Fibroblast of skin of left quadriceps (primary cell): ENCODE data around the gene SYNE4.
"Not testable (repeated sequence)": the region's sequence is repeated elsewhere in the genome, so short reads cannot be mapped to it uniquely, and the experiment has no call there.

Experiments
- DNase-seq, 2 experiments: peaks; one replicate each; pipeline ENCODE4 v3.0.0-alpha.2; 2013; ENCODE audit warnings: low read depth in 2 of 2

Gene SYNE4, protein sequence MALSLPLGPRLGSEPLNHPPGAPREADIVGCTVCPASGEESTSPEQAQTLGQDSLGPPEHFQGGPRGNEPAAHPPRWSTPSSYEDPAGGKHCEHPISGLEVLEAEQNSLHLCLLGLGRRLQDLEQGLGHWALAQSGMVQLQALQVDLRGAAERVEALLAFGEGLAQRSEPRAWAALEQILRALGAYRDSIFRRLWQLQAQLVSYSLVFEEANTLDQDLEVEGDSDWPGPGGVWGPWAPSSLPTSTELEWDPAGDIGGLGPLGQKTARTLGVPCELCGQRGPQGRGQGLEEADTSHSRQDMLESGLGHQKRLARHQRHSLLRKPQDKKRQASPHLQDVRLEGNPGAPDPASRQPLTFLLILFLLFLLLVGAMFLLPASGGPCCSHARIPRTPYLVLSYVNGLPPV

DNA sequence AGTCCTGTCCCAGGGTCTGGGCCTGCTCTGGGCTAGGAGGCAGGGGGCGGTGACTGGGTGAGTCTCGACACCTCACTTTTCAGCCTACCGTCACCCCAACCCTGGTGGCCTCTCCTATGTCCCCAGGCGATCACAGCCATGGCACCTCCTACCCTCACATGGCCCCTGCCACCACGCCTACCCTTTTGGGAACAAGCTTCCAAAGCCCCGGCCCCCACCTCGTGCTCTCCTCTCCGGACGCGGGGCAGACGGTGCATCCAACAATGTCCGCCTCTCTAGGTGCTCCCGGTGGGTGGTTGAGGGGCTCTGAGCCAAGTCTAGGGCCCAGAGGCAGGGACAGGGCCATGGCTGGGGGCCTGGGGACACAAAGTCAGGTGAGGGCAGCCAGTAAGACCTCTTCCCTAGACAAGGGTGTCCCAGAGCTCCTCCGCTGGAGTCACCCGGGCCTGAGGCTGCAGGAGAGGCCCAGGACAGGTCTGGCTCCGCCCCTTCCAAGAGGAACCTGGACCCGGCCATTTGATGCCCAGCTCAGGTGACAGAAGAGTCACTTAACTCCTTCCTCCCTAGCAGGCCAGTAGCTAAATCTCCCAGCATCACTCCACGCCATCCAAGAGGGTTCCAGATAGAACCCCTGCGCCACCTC, at the start of gene SYNE4:
TSS of gene SYNE4 (minus strand) at position 478 of the 643 bp plus-strand sequence. CDS start at position 346, 132 bp downstream.
- no peak for DNase-seq

DNA sequence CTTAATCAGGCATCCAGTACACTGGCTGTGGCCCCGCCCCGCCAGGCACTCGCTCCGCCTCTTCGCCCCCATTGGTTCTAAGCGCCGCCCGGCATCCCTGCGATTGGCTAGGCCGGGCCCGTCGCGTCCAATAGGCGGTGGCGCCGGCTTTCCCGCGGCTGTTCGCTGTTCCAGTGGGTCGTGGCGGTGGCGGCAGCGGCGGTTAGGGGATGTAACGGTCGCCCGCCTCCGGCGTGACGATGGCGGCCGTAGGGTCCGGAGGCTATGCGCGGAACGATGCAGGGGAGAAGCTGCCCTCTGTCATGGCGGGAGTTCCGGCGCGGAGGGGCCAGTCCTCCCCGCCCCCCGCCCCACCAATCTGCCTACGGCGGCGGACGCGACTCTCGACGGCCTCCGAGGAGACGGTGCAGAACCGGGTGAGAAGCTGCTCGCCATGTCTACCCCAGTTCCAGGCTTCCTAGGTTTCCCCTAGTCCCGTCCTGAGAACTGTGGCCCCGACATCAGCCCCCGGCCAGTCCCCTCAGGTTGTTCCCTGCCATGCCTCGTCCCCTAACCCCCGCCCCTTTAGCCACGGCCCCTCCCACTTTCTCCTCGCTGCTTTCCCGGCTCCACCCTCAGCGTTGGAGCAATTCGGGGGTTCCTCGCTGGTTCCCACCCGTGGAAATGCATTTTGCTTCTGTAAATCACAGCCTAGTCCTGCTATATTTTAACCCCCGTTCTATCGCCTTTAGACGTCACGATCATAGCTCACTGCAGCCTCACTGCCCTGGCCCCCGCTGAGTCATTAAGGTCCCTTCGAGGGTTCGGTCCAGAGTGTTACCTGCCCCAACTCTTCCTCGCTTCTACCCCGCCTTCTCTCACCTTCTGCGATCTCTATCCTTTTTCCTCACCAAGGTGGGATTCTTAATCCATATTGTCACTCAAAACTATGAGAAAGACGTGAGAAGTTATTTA, 46.4 kb upstream of the SYNE4 start, which contains the start of gene WDR62:
TSS of gene WDR62 (plus strand) at position 165 of the 954 bp plus-strand sequence. CDS start at position 240, 75 bp downstream.
- no peak for DNase-seq

DNA sequence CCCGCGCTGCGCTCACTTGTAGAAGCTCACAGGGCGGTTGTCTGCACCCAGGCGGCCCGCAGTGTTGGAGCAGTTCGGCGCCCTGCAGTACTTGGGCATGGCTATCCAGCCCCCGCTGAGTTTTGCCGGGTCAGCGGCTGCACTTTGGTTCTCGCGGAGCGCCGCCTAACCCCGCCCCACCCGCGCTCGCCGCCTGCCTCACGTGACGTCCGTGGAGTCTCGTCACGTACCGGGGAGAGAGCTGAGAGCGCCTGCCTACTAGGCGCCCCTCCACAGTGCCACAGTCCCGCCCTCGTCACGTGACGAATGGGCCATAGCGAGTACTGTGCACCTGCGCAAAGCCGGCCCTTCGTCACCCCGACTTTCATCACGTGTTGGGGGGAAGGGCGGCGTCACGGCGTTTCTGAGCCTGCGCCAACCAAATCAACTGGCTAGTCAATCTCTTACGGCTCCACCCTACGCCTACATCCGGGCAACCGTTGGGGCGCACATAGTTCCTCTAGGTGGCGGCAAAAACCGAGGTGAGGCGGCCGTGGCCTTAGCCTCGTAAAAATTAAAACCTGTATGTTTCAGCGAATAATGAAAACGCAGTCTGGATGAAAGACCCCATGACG, 45.6 kb upstream of the SYNE4 start, which contains the start of gene THAP8:
TSS of gene THAP8 (minus strand) at position 167 of the 614 bp plus-strand sequence. CDS start at position 99, 68 bp downstream.
- DNase-seq = peak; percentile 99

DNA sequence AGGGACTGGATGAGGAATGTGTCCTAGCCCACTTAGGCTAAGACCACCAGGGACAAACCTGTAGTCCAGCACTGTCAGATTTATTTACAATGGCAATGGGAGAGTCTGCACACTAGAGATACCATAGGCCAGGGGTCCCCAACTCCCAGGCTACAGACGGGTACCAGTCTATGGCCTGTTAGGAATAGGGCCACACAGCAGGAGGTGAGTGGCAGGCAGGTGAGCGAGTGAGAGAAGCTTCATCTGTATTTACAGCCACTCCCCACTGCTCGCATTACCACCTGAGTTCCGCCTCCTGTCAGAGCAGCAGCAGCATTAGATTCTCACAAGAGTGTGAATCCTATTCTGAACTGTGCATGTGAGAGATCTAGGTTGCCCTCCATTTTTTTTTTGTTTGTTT, 43.0 kb upstream of the SYNE4 start:
- DNase-seq = no peak

DNA sequence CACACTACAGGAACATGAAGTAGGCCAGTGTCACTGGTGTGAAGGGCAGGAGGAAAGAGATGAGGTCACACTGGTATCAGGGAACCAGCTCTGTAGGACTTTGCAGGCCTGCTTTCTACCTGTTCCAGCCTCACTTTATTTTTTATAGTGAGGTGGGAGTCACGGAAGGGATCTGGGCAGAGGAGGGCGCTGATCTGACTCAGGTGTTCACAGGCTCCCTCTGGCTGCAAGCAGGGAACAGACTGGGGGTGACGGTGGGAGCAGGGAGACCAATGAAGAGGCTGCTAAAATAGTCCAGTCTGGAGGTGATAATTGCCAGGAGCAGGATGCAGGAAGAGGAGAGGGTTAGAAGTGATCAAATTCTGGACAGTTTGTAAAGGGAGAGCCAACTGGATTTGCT, 42.6 kb upstream of the SYNE4 start:
- DNase-seq = no peak

DNA sequence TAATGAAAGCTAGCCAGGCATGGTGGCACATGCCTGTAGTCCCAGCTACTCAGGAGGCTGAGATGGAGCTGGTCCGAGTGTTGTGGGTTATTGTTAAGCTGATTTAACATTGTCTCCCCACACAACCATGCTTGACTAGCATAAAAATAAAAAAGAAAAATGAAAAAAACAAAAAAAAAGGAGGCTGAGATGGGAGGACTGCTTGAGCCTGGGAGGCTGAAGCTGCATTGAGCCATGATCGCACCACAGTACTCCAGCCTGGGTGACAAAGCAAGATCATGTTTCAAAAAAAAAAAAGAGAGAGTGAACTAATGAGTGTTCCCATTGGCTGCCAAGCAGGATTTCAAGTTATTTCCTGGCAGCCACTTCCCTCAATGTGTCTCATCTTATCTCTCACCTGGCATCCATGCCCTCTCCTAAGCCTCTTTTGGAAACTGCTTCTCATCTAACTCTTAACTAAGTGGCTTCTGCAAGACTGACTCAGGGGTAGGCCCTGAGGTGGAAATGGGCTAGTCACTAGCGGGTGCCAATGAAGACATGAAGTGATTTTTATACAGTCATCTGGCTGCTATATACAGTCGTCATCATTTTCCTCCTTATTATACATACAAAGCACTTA, 40.6 kb upstream of the SYNE4 start:
- DNase-seq = no peak

DNA sequence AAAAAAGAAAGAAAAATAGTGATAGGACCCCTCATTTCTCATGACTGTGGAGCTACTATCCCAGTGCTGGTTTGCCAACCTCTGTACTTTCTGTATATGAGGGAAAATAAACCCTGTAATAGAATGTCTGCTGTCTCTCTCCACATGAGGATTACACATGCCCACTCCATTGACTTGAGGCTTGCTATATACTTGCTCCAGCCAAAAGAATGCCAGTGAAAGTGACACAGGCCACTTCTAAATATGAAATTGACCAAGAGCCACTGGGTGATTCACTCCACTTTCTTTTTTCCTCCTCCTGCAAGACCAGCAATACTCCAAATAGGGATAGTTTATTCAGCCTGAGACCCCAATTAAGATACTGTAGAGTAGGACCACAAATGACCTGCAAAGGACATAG, 39.2 kb upstream of the SYNE4 start:
- no peak for DNase-seq

DNA sequence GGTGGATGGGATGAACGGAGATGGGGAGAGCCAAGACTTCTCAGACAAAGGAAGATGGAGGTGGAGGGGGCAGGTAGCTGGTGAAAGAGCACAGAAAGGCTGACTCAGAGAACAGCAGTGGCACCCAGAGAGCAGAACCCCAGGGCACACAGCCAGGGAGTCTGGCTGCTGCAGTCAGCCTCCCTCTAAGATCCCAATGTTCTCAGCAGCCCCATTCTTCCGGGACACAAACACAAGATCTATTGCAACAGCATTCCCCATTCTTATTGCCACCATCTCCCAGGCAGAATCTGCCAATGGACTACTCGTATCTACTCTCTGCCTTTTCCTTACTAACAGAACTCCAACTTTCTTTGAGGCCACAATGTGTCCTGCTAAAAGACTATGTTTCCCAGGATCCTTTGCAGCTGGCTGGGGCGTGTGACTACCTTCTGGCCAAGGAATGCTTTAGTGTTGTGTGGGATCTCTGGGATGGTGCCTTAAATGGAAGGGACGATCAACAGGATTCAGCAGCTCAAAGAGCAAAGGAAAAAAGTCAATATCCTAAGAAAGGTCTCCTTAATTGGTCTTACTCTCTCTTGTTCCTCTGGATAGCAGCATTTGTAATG, 37.9 kb upstream of the SYNE4 start:
- DNase-seq = no peak

DNA sequence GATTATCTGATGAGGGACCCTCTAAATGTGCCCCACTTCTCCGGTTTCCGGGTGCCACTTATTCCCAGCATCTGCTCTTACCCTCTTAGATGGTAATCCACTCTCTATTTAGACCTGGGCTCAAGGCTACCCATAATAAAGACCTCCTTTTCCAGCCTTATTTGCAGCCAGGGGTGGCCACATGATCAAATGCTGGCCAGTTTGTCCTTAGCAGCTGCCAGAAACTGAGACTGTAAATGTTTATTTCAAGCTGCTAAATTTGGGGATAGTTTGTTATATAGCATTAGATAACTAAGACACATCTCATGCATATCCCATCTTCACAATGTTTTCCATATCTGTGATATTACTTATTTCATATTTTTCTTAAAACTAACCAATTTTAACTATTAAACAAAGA, 35.3 kb upstream of the SYNE4 start:
- no peak for DNase-seq

DNA sequence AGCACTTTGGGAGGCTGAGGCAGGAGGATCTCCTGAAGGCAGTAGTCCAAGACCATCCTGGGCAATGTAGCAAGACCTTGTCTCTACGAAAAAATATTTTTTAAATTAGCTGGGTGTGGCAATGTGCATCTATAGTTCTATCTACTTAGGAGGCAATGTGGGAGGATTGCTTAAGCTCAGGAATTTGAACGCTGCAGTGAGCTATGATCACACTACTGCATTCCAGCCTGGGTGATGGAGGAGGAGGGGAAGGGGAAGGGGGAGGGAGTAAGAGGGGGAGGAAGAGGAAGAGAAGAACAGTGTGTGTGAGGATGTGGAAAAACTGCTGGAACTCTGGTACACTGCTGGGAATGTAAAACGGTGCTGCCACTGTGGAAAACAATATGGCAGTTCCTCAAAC, 33.2 kb upstream of the SYNE4 start:
- DNase-seq = peak; percentile 87 to 88

DNA sequence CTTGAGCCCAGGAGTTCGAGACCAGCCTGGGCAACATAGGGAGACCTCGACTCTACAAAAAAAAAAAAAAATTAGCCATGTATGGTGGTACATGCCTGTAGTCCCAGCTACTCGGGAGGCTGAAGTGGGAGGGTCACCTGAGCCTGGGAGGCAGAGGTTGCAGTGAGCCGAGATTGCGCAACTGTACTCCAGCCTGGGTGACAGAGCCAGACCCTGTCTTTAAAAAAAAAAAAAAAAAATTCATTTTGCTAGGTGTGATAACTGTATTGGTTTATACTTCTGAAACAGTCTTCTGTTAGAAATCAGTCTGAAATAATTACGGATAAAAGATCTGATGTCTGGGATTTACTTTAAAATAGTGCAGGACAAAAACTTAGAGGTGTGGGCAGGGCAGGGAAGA, 32.5 kb upstream of the SYNE4 start:
- DNase-seq = not testable (repeated sequence)

DNA sequence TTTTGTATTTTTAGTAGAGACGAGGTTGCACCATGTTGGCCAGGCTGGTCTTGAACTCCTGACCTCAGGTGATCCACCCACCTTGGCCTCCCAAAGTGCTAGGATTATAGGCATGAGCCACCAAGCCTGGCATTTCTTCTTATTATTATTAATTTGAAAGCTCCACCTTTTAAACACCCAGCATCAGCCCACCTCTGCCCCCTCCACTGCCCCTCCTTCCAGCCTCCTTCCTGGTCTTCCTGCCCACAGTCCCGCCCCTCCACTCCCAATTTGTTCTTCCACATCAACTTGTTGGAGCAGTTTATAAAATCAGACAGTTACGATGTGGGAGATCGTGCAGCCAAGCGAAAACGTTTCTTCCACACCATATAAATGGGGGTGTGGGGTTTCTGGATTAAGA, 31.9 kb upstream of the SYNE4 start:
- DNase-seq = no peak

DNA sequence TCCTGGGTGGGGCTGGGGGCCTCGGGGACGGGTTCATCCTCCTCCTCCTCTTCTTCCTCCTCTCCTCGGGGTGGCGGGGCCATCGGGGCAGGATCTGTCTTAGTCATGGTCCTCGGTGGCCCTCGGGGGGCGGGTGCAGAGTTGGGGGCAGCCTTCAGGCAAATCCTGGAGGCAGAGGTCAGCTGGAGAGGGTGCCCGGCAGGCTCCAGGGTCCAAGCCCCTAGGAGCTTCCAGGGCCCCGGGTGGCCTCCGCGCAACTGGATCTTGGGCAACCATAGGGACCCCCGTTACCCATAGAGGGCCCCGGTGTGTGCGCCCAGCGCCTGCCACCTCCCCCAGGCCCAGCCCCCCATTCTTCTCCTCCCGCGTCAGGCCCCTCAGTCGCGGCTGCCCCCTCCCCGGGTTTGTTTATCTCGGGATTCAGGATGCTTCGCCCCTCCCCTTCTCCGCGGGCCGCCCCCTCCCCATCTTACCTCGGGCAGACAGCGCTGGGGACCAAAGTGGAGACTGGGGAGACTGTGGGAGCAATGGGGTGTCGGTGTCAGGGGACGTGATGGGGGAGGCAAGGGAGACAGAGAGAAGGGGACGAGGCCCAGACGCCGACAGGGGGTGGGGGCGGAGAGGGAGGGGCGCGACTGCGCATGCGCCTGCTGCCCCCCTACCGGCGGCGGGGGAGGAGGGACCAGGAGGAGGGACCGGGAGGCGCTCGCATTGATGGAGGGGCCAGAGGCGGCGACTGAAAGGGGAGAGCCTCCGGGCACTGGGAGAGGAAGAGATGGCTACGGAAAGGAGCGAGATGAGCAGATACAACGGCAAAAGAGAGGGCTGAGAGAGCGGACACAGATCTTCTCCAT, 23.9 kb upstream of the SYNE4 start, which contains the start of gene CLIP3:
TSS of gene CLIP3 (minus strand) at position 623 of the 854 bp plus-strand sequence. CDS start at position 107, 516 bp downstream.
- DNase-seq = peak; percentile 57 to 58

DNA sequence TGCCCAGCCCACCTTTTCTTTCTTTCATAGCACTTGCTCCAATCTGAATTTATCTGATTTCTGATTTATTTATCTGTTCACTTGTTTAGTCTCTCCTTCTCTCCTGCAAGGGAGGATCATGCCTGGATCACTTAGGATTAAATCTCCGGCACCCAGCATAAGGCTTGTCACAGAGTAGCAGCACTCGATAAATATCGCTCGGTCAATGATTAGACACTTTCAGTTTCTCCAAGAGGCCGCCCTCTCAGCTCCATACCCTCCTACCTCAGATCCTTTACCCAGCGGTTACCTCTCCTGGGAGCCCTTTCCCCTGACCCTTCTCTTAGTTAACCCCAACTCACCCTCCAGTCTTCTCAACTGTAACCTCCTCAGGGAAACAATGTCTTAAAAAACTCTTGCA, 22.7 kb upstream of the SYNE4 start:
- DNase-seq = no peak

DNA sequence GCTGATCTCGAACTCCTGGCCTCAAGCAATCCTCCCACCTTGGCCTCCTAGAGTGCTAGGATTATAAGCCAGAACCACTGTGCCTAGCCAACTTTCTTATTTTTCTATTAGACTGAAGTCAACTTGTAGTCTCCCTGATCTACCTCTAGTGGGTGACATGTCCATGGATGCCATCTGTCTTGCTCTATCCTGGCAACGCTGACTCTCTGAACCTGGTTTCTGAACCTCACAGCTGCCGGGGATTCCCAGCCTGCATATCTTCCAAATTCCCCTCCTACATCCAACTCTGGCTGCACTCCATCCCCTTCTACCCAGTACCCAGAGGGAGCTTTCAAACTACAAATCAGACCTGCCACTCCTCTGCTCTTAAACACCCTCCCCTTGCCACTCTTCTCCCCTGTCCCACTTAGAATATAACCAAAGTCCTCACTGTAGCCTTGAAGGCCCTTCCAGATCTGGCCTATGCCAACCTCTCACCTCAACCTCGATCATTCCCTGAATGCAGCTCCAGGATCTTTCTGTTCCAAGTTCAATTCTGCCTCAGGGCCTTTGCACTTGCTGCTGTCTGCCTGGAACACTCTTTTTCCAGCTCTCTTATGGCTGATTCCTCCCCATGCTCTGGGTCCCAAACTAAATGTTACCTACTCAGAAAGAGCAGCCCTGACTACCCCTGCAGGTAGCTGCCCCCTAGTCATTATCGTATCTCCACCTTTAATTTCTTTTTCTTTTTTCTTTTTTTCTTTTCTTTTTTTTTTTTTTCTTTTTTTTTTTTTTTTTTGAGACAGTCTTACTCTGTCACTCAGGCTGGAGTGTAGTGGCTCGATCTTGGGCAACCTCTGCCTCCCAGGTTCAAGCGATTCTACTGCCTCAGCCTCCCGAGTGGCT, 21.9 kb upstream of the SYNE4 start:
- no peak for DNase-seq

DNA sequence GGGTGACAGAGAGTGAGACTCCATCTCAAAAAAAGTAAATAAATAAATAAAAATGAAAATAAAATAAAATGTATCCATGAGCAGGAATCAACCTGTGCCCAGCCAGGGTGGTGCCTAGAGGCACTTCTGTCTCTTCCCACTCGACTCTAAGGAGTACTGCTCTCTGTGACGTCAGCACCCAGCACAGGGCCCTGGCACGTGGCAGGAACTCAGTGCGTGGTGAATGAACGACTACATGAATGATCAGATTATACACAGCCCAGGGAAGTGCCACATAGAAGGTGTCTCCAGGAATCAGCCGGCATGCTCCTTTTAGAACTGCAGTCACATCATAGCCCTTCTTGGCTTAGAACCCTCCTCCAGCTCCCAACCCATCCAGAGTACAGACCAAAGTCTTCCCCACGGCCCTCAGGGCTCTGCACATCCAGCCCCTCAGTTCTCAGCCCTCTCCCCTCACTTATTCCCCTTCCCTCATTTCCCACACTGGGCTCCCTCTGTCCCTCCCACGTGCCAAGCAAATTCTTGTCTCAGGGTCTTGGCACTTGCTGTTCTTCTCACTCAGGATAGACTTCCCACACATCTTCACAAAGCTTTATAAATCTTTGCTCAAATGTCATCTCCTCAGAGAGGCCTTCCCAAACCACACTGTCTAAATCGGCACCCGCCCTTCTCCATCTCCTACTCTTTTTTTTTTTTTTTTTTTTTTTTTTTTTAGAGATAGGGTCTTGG, 19.9 kb upstream of the SYNE4 start:
- DNase-seq = no peak

DNA sequence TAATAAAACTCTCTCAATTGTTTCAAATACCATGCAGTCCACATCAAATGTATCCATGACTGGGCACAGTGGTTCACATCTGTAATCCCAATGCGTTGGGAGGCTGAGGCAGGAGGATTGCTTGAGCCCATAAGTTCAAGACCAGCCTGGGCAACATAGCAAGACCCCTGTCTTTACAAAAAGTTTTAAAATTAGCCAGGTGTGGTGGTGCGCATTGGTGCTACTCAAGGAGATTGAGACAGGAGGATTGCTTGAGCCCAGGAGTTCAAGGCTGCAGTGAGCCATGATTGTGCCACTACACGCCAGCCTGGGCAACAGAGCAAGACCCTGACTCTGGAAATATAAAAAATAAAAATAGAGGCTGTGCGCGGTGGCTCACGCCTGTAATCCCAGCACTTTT, 19.1 kb upstream of the SYNE4 start:
- no peak for DNase-seq
